ENCODE data around the gene GABRD. TPM values are rescaled to one million over a fixed set of nuclear protein-coding genes. Genes with fewer than 3 reads are reported as not detected.
"Not testable (repeated sequence)": the region's sequence is repeated elsewhere in the genome, so short reads cannot be mapped to it uniquely, and the experiment has no call there.

The GABRD gene
- 1 to 10 TPM; 1.4 to 2.2 (median 1.8) TPM for polyA plus RNA-seq (ENCODE audit: insufficient read length in 4 of 4)

- no peak for DNase-seq (ENCODE audit: low read depth in 4 of 4, low spot score in 2 of 4)
These were observed at the start of gene GABRD for GRCh38 chr1:2019172-2019543. GABRD (plus strand) TSS chr1:2019345; CDS start chr1:2019424, 79 bp downstream.

- no peak for DNase-seq (ENCODE audit: low read depth in 4 of 4, low spot score in 2 of 4)
These were observed 49.6 kb upstream of the GABRD start for GRCh38 chr1:1969505-1969900.

- no peak for DNase-seq (ENCODE audit: low read depth in 4 of 4, low spot score in 2 of 4)
These were observed 49.0 kb upstream of the GABRD start for GRCh38 chr1:1969953-1970716.

- DNase-seq (ENCODE audit: low read depth in 4 of 4, low spot score in 2 of 4): no peak
These were observed 48.1 kb upstream of the GABRD start for GRCh38 chr1:1971017-1971416.

GRCh38 chr1:1971688-1972087 is 47.5 kb upstream of the GABRD start:
- DNase-seq (ENCODE audit: low read depth in 4 of 4, low spot score in 2 of 4): no peak

- no peak for DNase-seq (ENCODE audit: low read depth in 4 of 4, low spot score in 2 of 4)
These were observed 46.0 kb upstream of the GABRD start for GRCh38 chr1:1972976-1973715.

- DNase-seq (ENCODE audit: low read depth in 4 of 4, low spot score in 2 of 4): no peak
These were observed 45.2 kb upstream of the GABRD start for GRCh38 chr1:1973716-1974642.

GRCh38 chr1:1974834-1975233 is 44.3 kb upstream of the GABRD start:
- DNase-seq (ENCODE audit: low read depth in 4 of 4, low spot score in 2 of 4): no peak

- DNase-seq (ENCODE audit: low read depth in 4 of 4, low spot score in 2 of 4): no peak
These were observed 43.6 kb upstream of the GABRD start for GRCh38 chr1:1975535-1975934.

- no peak for DNase-seq (ENCODE audit: low read depth in 4 of 4, low spot score in 2 of 4)
These were observed 43.1 kb upstream of the GABRD start for GRCh38 chr1:1976031-1976430.

- DNase-seq (ENCODE audit: low read depth in 4 of 4, low spot score in 2 of 4): no peak
These were observed 41.0 kb upstream of the GABRD start for GRCh38 chr1:1978108-1978507.

- DNase-seq (ENCODE audit: low read depth in 4 of 4, low spot score in 2 of 4): not testable (repeated sequence)
These were observed 40.3 kb upstream of the GABRD start for GRCh38 chr1:1978690-1979481.

- no peak for DNase-seq (ENCODE audit: low read depth in 4 of 4, low spot score in 2 of 4)
These were observed 39.5 kb upstream of the GABRD start for GRCh38 chr1:1979482-1980165.

GRCh38 chr1:1980467-1981141 is 38.5 kb upstream of the GABRD start:
- no peak for DNase-seq (ENCODE audit: low read depth in 4 of 4, low spot score in 2 of 4)

- DNase-seq (ENCODE audit: low read depth in 4 of 4, low spot score in 2 of 4): no peak
These were observed 38.0 kb upstream of the GABRD start for GRCh38 chr1:1981142-1981500.

- not testable (repeated sequence) for DNase-seq (ENCODE audit: low read depth in 4 of 4, low spot score in 2 of 4)
These were observed 37.4 kb upstream of the GABRD start for GRCh38 chr1:1981631-1982327.

- DNase-seq (ENCODE audit: low read depth in 4 of 4, low spot score in 2 of 4): no peak
These were observed 36.5 kb upstream of the GABRD start for GRCh38 chr1:1982379-1983232.
